ENCODE measurements around the gene MYO6.

The MYO6 gene

DNA sequence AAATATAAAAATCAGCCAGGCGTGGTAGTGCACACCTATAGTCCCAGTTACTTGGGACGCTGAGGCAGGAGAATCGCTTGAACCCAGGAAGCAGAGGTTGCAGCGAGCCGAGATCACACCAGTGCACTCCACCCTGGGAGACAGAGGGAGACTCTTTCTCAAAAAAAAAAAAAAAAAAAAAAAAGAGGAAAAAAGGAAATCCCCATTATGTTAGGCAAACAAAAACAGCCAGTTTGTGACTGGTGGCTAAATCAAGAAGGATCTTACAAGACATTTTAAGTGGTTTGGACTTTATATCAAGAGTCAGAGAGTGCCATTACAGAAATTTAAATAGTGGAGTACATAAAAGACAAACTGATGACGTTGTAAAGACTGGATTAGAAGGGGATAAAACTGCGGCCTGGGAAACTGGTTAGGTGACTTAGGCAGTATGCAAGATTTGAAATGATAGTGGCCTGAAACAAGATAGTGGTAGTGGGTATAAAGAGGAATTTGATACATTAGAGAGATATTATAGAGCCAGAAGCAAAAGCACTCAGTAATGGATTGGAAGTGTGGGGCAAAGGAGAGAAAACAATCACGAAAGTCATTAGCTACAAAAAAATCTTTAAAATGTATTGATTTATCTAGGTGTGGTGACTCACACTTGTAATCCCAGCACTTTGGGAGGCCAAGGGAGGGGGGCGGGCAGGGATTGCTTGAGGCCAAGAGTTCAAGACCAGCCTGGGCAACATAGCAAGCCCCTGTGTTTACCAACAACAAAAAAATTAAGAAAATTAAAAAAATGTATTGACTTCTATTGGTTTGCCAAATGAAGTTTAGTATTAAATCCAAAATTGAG lies 1.7 kb upstream of the MYO6 start:
- Histone ChIP-seq H3K27ac (ENCODE audit: low read depth, low read length) (no peak overlapping the region), H3K4me1 (ENCODE audit: control insufficient read depth, insufficient read depth, low read length) (no peaks in the 10 kb centered on the region), H3K27me3 (ENCODE audit: control insufficient read depth, insufficient read depth, low read length) (no peaks in the 10 kb centered on the region; the same call in 1 of the 2 replicates), H3K4me3 (ENCODE audit: low read depth, low read length) (no peak overlapping the region), H3K9me3 (ENCODE audit: control insufficient read depth, insufficient read depth, low read depth, low read length) (no peaks in the 10 kb centered on the region), H3K9ac (ENCODE audit: low read length) (no peak overlapping the region), H3K36me3 (ENCODE audit: control insufficient read depth, insufficient read depth, low read length) (no peaks in the 10 kb centered on the region)

- peak overlapping the region; percentile 89 for H3K9ac ChIP-seq (ENCODE audit: low read length)
- H3K9me3 ChIP-seq (ENCODE audit: control insufficient read depth, insufficient read depth, low read depth, low read length): no peaks in the 10 kb centered on the region
- no peaks in the 10 kb centered on the region for H3K4me1 ChIP-seq (ENCODE audit: control insufficient read depth, insufficient read depth, low read length)
- H3K27ac ChIP-seq (ENCODE audit: low read depth, low read length): peak overlapping the region; percentile 38; the same call in 1 of the 2 replicates
- peak overlapping the region; percentile 79 for H3K4me3 ChIP-seq (ENCODE audit: low read depth, low read length)
- H3K36me3 ChIP-seq (ENCODE audit: control insufficient read depth, insufficient read depth, low read length): no peaks in the 10 kb centered on the region
- H3K27me3 ChIP-seq (ENCODE audit: control insufficient read depth, insufficient read depth, low read length): no peaks in the 10 kb centered on the region; the same call in 1 of the 2 replicates
These were observed 866 bp upstream of the MYO6 start for GRCh38 chr6:75748003-75748742.

GRCh38 chr6:75751443-75751842 lies 2.4 kb downstream of the MYO6 start:
- Histone ChIP-seq H3K27me3 (ENCODE audit: control insufficient read depth, insufficient read depth, low read length) (no peaks in the 10 kb centered on the region), H3K27ac (ENCODE audit: low read depth, low read length) (no peak overlapping the region), H3K4me1 (ENCODE audit: control insufficient read depth, insufficient read depth, low read length) (no peaks in the 10 kb centered on the region), H3K36me3 (ENCODE audit: control insufficient read depth, insufficient read depth, low read length) (no peaks in the 10 kb centered on the region), H3K9ac (ENCODE audit: low read length) (no peak overlapping the region), H3K9me3 (ENCODE audit: control insufficient read depth, insufficient read depth, low read depth, low read length) (no peaks in the 10 kb centered on the region), H3K4me3 (ENCODE audit: low read depth, low read length) (no peak overlapping the region)

GRCh38 chr6:75752365-75752764 lies 3.3 kb downstream of the MYO6 start:
- H3K9ac ChIP-seq (ENCODE audit: low read length): no peak overlapping the region
- no peak overlapping the region for H3K4me3 ChIP-seq (ENCODE audit: low read depth, low read length)

DNA sequence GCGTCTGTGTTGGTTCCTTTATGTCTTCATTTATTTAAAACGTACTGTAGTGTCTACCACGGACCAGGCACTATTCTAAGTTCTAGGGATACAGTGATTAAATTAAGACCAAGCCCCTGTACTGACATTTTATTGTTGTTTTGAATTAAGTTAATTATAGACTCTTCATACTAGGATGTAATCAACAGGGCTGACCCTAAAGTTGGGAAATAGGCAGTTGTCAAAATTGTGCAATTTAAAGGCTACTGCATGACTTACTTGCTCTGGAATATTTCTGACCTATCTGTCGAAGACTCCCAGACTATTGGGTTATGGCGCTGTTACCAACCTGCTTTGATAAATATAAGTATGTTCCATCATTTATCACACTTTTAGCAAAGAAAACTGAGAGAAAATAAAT lies 6.7 kb downstream of the MYO6 start:
- Histone ChIP-seq H3K4me3 (ENCODE audit: low read depth, low read length) (no peak overlapping the region), H3K9me3 (ENCODE audit: control insufficient read depth, insufficient read depth, low read depth, low read length) (no peaks in the 10 kb centered on the region), H3K4me1 (ENCODE audit: control insufficient read depth, insufficient read depth, low read length) (peaks cover 3% of the 10 kb centered on the region; the same call in 1 of the 2 replicates), H3K27me3 (ENCODE audit: control insufficient read depth, insufficient read depth, low read length) (no peaks in the 10 kb centered on the region), H3K9ac (ENCODE audit: low read length) (no peak overlapping the region), H3K27ac (ENCODE audit: low read depth, low read length) (no peak overlapping the region), H3K36me3 (ENCODE audit: control insufficient read depth, insufficient read depth, low read length) (no peaks in the 10 kb centered on the region)

More at GRCh38 chr6:75752365-75752764, 3.3 kb downstream of the MYO6 start:
- Histone ChIP-seq H3K36me3 (ENCODE audit: control insufficient read depth, insufficient read depth, low read length) (no peaks in the 10 kb centered on the region), H3K4me1 (ENCODE audit: control insufficient read depth, insufficient read depth, low read length) (no peaks in the 10 kb centered on the region), H3K9me3 (ENCODE audit: control insufficient read depth, insufficient read depth, low read depth, low read length) (no peaks in the 10 kb centered on the region), H3K27me3 (ENCODE audit: control insufficient read depth, insufficient read depth, low read length) (no peaks in the 10 kb centered on the region), H3K27ac (ENCODE audit: low read depth, low read length) (no peak overlapping the region)

DNA sequence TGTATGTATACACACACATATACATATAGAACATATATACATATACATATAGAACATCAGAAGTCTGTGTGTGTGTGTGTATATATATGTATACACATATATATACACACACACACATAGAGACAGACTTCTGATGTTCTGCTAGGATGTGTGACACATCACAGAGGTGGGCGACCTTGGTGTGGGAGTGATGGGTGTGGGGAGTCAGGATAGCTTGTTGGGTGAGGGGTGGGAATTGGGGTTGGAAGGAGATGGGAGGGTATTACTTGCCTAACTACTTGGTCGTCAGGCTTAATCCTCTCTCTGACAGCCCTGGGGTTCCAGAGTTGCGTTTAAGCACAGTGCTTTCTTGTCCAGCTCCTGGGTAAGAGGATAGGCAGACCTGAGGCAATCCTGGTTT lies 8.3 kb downstream of the MYO6 start:
- Histone ChIP-seq H3K27me3 (ENCODE audit: control insufficient read depth, insufficient read depth, low read length) (no peaks in the 10 kb centered on the region), H3K9me3 (ENCODE audit: control insufficient read depth, insufficient read depth, low read depth, low read length) (no peaks in the 10 kb centered on the region), H3K36me3 (ENCODE audit: control insufficient read depth, insufficient read depth, low read length) (no peaks in the 10 kb centered on the region), H3K4me3 (ENCODE audit: low read depth, low read length) (no peak overlapping the region), H3K9ac (ENCODE audit: low read length) (no peak overlapping the region), H3K4me1 (ENCODE audit: control insufficient read depth, insufficient read depth, low read length) (peaks cover 3% of the 10 kb centered on the region; the same call in 1 of the 2 replicates), H3K27ac (ENCODE audit: low read depth, low read length) (no peak overlapping the region)

GRCh38 chr6:75758061-75758460 lies 9.0 kb downstream of the MYO6 start:
- Histone ChIP-seq H3K27ac (ENCODE audit: low read depth, low read length) (no peak overlapping the region), H3K36me3 (ENCODE audit: control insufficient read depth, insufficient read depth, low read length) (no peaks in the 10 kb centered on the region), H3K9me3 (ENCODE audit: control insufficient read depth, insufficient read depth, low read depth, low read length) (no peaks in the 10 kb centered on the region)

GRCh38 chr6:75759207-75759606 lies 10.2 kb downstream of the MYO6 start:
- Histone ChIP-seq H3K27ac (ENCODE audit: low read depth, low read length) (no peak overlapping the region), H3K4me3 (ENCODE audit: low read depth, low read length) (no peak overlapping the region), H3K9ac (ENCODE audit: low read length) (no peak overlapping the region), H3K27me3 (ENCODE audit: control insufficient read depth, insufficient read depth, low read length) (no peaks in the 10 kb centered on the region), H3K9me3 (ENCODE audit: control insufficient read depth, insufficient read depth, low read depth, low read length) (no peaks in the 10 kb centered on the region), H3K4me1 (ENCODE audit: control insufficient read depth, insufficient read depth, low read length) (peaks cover 3% of the 10 kb centered on the region; the same call in 1 of the 2 replicates), H3K36me3 (ENCODE audit: control insufficient read depth, insufficient read depth, low read length) (no peaks in the 10 kb centered on the region)

More at GRCh38 chr6:75758061-75758460, 9.0 kb downstream of the MYO6 start:
- Histone ChIP-seq H3K4me3 (ENCODE audit: low read depth, low read length) (no peak overlapping the region), H3K4me1 (ENCODE audit: control insufficient read depth, insufficient read depth, low read length) (peaks cover 3% of the 10 kb centered on the region; the same call in 1 of the 2 replicates), H3K9ac (ENCODE audit: low read length) (no peak overlapping the region), H3K27me3 (ENCODE audit: control insufficient read depth, insufficient read depth, low read length) (no peaks in the 10 kb centered on the region)

DNA sequence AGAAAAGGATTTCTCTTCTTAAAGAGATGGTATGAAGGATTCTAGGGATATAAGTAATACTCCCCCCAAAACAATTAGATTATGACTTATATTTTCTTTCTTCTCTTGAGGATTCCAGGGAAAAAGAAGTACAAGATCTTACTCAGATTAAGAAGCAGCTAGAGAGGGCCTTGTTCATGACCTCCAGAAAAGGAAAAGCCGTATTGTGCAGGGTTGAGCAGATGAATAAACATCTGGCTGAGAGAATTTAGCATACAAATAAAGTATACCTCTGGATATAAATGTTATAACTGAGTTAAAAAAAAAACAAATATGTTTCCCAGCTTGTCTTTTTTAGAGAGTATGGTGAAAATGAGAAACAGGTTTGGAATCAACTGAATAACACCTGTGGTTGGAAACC lies 11.3 kb downstream of the MYO6 start:
- Histone ChIP-seq H3K27ac (ENCODE audit: low read depth, low read length) (no peak overlapping the region), H3K9ac (ENCODE audit: low read length) (no peak overlapping the region)

GRCh38 chr6:75761489-75761888 lies 12.4 kb downstream of the MYO6 start:
- Histone ChIP-seq H3K4me3 (ENCODE audit: low read depth, low read length) (no peak overlapping the region), H3K4me1 (ENCODE audit: control insufficient read depth, insufficient read depth, low read length) (peaks cover 3% of the 10 kb centered on the region; the same call in 1 of the 2 replicates), H3K27ac (ENCODE audit: low read depth, low read length) (no peak overlapping the region), H3K9me3 (ENCODE audit: control insufficient read depth, insufficient read depth, low read depth, low read length) (no peaks in the 10 kb centered on the region), H3K9ac (ENCODE audit: low read length) (no peak overlapping the region), H3K27me3 (ENCODE audit: control insufficient read depth, insufficient read depth, low read length) (no peaks in the 10 kb centered on the region), H3K36me3 (ENCODE audit: control insufficient read depth, insufficient read depth, low read length) (no peaks in the 10 kb centered on the region; the same call in 1 of the 2 replicates)

More for the DNA sequence above, 11.3 kb downstream of the MYO6 start:
- Histone ChIP-seq H3K36me3 (ENCODE audit: control insufficient read depth, insufficient read depth, low read length) (no peaks in the 10 kb centered on the region; the same call in 1 of the 2 replicates), H3K27me3 (ENCODE audit: control insufficient read depth, insufficient read depth, low read length) (no peaks in the 10 kb centered on the region), H3K4me1 (ENCODE audit: control insufficient read depth, insufficient read depth, low read length) (peaks cover 3% of the 10 kb centered on the region; the same call in 1 of the 2 replicates), H3K4me3 (ENCODE audit: low read depth, low read length) (no peak overlapping the region), H3K9me3 (ENCODE audit: control insufficient read depth, insufficient read depth, low read depth, low read length) (no peaks in the 10 kb centered on the region)

DNA sequence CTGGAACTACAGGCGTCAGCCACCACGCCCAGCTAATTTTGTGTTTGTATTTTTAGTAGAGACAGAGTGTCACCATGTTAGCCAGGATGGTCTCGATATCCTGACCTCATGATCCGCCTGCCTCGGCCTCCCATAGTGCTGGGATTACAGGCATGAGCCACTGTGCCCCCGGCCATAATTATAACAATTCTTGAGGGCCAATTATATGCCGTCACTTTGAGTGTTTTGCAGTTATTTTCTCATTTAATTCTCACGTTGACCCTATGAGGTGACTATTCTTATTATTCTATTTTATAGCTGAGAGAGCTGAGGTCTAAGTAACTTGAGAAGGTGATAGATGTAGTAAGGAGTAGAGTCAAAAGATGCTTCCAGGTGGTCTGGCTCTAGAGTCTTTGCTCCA lies 13.0 kb downstream of the MYO6 start:
- Histone ChIP-seq H3K36me3 (ENCODE audit: control insufficient read depth, insufficient read depth, low read length) (no peaks in the 10 kb centered on the region; the same call in 1 of the 2 replicates), H3K27ac (ENCODE audit: low read depth, low read length) (no peak overlapping the region), H3K4me3 (ENCODE audit: low read depth, low read length) (no peak overlapping the region), H3K4me1 (ENCODE audit: control insufficient read depth, insufficient read depth, low read length) (peaks cover 3% of the 10 kb centered on the region; the same call in 1 of the 2 replicates), H3K9ac (ENCODE audit: low read length) (no peak overlapping the region), H3K27me3 (ENCODE audit: control insufficient read depth, insufficient read depth, low read length) (no peaks in the 10 kb centered on the region), H3K9me3 (ENCODE audit: control insufficient read depth, insufficient read depth, low read depth, low read length) (no peaks in the 10 kb centered on the region)
